K562 (cell line): ENCODE results near the gene GATA2. TPM values are rescaled to one million over a fixed set of nuclear protein-coding genes. Genes with fewer than 3 reads are reported as not detected.
A peak's percentile ranks its signal among the peaks of the same experiment; 100 is the strongest.

Experiments used
- ARID1B ChIP-seq: fragments of 450-650 bp; IDR thresholded peaks from 2 replicates; pipeline ENCODE4 v1.6.1; 2016; ENCODE audit warnings: antibody characterized with exemption, mild to moderate bottlenecking, inconsistent platforms
- DACH1 ChIP-seq: fragments of 450-650 bp; IDR thresholded peaks from 2 replicates; pipeline ENCODE4 v1.6.1; 2018; ENCODE audit not compliant: partially characterized antibody
- FOXK2 ChIP-seq, 2 experiments: fragments of 450-650 bp; IDR thresholded peaks in 1 of 2; conservative IDR thresholded peaks in 1 of 2; 2 replicates each; pipeline ENCODE4 v1.6.1; 2016; ENCODE audit warnings: low read depth in 2 of 2, mild to moderate bottlenecking in 1 of 2
- L3MBTL2 ChIP-seq: fragments of 450-650 bp; IDR thresholded peaks from 2 replicates; pipeline ENCODE4 v1.6.1; 2016; ENCODE audit warnings: mild to moderate bottlenecking, moderate library complexity
- MCM5 ChIP-seq: fragments of 450-650 bp; IDR thresholded peaks from 2 replicates; pipeline ENCODE4 v1.6.1; 2016; ENCODE audit warnings: low read depth
- NCOA4 ChIP-seq: fragments of 450-650 bp; IDR thresholded peaks from 2 replicates; pipeline ENCODE4 v1.6.1; 2018; ENCODE audit warnings: mild to moderate bottlenecking; ENCODE audit not compliant: partially characterized antibody
- SIX5 ChIP-seq, 2 experiments: IDR thresholded peaks; 2 replicates each; pipeline ENCODE4 v1.6.1; 2011; ENCODE audit warnings: low read length in 2 of 2, borderline replicate concordance in 1 of 2, low read depth in 1 of 2, mild to moderate bottlenecking in 1 of 2, moderate library complexity in 1 of 2; ENCODE audit not compliant: insufficient read depth in 1 of 2
- SMAD1 ChIP-seq: fragments of 150-350 bp; IDR thresholded peaks from 2 replicates; pipeline ENCODE4 v1.6.1; 2014; ENCODE audit warnings: low read length, low read depth; ENCODE audit not compliant: partially characterized antibody
- SMARCC2 ChIP-seq: fragments of 450-650 bp; IDR thresholded peaks from 2 replicates; pipeline ENCODE4 v1.6.1; 2017; ENCODE audit warnings: antibody characterized with exemption, moderate library complexity, mild to moderate bottlenecking, low read depth
- SUPT5H ChIP-seq: fragments of 450-650 bp; IDR thresholded peaks from 2 replicates; pipeline ENCODE4 v1.6.1; 2016
- TAL1 ChIP-seq: fragments of 450-650 bp; IDR thresholded peaks from 2 replicates; pipeline ENCODE4 v1.6.1; 2016; ENCODE audit warnings: mild to moderate bottlenecking
- TBP ChIP-seq: optimal IDR thresholded peaks from 2 replicates; pipeline ENCODE3; 2011; ENCODE audit warnings: low read depth, low read length, improper control_type of control experiment
- polyA plus RNA-seq, 8 experiments: library from polyadenylated mRNA; depleted of rRNA in 4 of 8; stranded (reverse) in 5 of 8; unstranded in 3 of 8; fragments of >200 nt; fragmentation: Nextera tagmentation in 2 of 8; fragmentation: Illumina TruSeq in 1 of 8; extraction: Ambion mirVana in 2 of 8; extraction: Trizol in 1 of 8; gene quantifications; 2 replicates each; pipeline versions ENCODE4 v1.2.1 to v1.2.3, GENCODE V29; 2011 to 2014; ENCODE audit warnings: inconsistent platforms in 1 of 8, missing spikeins in 1 of 8
- total RNA-seq, 7 experiments: library from RNA; depleted of rRNA in 6 of 7; stranded (reverse); fragments of >200 nt in 6 of 7; fragmentation: Illumina TruSeq in 2 of 7; extraction: Trizol in 2 of 7; gene quantifications; 2 replicates each; pipeline versions ENCODE4 v1.2.1 to v1.2.3, GENCODE V29; 2011 to 2021; ENCODE audit warnings: low replicate concordance in 1 of 7
- TF ChIP-seq, protein P1 (sequence below): fragments of 450-650 bp; IDR thresholded peaks from 2 replicates; pipeline ENCODE4 v1.6.1; 2017; ENCODE audit warnings: antibody characterized with exemption, mild to moderate bottlenecking
- TF ChIP-seq, protein P2 (sequence below): sonication (generic); formaldehyde crosslinking; IDR thresholded peaks from 2 replicates; pipeline ENCODE4 v1.8.1; 2023; ENCODE audit warnings: mild to moderate bottlenecking, missing genetic modification reagents

The GATA2 gene
- total and polyA plus RNA-seq, 9 of the 15 experiments (the other 6 are each of a cell fraction or from before 2014, with no cell fraction given): 8.5 to 218 (median 50.8) TPM

DNA sequence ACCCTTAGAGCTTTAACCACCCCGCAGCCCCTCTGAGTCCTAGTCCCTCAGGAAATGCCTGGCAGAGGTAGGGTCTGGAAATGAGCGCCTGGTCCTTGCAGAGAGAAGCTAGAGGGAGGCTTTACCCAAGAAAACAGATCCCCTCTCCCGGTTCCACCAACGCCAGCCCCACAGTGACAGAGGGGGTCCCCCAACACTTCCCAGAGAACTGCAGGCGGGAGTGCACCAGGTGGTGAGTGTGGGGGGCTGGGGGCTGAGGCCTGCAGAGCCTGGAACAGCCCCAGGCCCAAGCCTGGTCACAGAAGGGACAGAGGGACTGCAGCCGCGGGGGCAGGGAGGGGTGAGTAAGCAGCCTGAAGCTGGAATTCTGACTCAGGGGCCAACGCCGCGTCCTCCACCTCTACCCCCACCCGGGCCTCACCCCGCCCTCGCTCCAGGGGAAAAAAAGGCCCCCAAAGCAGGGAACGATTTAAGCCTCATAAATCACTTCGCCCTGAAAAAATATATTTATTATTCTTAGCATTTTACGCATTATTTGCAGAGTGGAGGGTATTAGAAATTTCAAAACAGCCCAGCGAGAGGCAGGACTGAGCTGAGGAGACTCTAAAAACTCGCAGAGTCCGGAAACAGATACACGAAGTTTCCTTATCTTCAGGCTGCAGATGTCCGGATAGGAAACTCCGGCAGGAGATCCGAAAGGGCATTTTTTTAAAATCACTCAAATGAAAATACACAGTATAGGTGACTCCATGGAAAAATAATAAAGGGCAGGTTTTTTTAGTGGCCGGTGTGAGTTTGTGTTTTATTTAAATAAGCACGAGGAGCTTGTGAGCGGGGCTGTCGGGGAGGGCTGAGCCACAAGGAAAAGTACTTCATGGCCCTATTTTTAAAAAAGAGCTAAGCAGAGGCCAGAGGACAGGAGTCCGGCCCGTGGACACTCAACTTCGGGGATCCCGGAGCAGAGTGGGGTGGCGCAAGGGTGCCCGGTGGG lies 10.0 kb downstream of the GATA2 start (continued):
- TF ChIP-seq SMARCC2 (peak; percentile 78), TAL1 (peak; percentile 88), SMAD1 (no peak), SUPT5H (peak; percentile 49; the same call in 1 of the 2 replicates), L3MBTL2 (0 out of 2 replicates have a peak, but pooled peaks have one; percentile 20), ARID1B (peak; percentile 94), NCOA4 (no peak), FOXK2 (conservative IDR thresholded peaks at IDR 0.05 in 1 of 2, IDR thresholded peaks at IDR 0.05 in 1 of 2; ENCODE audit: low read depth in 2 of 2) (0 out of 4 replicates have a peak, but pooled peaks of 1 of the 2 experiments have one; percentile 21), TBP (peak; percentile 42), SIX5 (IDR thresholded peaks at IDR 0.05; ENCODE audit: borderline replicate concordance in 1 of 2, insufficient read depth in 1 of 2, low read depth in 1 of 2, low read length in 2 of 2) (no peak), MCM5 (no peak), DACH1 (no peak)
- TF ChIP-seq, protein P1, sequence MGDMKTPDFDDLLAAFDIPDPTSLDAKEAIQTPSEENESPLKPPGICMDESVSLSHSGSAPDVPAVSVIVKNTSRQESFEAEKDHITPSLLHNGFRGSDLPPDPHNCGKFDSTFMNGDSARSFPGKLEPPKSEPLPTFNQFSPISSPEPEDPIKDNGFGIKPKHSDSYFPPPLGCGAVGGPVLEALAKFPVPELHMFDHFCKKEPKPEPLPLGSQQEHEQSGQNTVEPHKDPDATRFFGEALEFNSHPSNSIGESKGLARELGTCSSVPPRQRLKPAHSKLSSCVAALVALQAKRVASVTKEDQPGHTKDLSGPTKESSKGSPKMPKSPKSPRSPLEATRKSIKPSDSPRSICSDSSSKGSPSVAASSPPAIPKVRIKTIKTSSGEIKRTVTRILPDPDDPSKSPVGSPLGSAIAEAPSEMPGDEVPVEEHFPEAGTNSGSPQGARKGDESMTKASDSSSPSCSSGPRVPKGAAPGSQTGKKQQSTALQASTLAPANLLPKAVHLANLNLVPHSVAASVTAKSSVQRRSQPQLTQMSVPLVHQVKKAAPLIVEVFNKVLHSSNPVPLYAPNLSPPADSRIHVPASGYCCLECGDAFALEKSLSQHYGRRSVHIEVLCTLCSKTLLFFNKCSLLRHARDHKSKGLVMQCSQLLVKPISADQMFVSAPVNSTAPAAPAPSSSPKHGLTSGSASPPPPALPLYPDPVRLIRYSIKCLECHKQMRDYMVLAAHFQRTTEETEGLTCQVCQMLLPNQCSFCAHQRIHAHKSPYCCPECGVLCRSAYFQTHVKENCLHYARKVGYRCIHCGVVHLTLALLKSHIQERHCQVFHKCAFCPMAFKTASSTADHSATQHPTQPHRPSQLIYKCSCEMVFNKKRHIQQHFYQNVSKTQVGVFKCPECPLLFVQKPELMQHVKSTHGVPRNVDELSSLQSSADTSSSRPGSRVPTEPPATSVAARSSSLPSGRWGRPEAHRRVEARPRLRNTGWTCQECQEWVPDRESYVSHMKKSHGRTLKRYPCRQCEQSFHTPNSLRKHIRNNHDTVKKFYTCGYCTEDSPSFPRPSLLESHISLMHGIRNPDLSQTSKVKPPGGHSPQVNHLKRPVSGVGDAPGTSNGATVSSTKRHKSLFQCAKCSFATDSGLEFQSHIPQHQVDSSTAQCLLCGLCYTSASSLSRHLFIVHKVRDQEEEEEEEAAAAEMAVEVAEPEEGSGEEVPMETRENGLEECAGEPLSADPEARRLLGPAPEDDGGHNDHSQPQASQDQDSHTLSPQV: peak; percentile 43; the same call in 1 of the 2 replicates
- TF ChIP-seq, protein P2, sequence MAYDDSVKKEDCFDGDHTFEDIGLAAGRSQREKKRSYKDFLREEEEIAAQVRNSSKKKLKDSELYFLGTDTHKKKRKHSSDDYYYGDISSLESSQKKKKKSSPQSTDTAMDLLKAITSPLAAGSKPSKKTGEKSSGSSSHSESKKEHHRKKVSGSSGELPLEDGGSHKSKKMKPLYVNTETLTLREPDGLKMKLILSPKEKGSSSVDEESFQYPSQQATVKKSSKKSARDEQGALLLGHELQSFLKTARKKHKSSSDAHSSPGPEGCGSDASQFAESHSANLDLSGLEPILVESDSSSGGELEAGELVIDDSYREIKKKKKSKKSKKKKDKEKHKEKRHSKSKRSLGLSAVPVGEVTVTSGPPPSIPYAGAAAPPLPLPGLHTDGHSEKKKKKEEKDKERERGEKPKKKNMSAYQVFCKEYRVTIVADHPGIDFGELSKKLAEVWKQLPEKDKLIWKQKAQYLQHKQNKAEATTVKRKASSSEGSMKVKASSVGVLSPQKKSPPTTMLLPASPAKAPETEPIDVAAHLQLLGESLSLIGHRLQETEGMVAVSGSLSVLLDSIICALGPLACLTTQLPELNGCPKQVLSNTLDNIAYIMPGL (CRISPR knock-in tag): no peak
